GM12878 (cell line): Measurements from ENCODE around the gene LCLAT1.

Source experiments
- ATF3 ChIP-seq: IDR thresholded peaks from 2 replicates; pipeline ENCODE4 v1.6.1; 2011; ENCODE audit warnings: low read depth, mild to moderate bottlenecking, low read length, moderate library complexity, borderline replicate concordance; ENCODE audit errors: extremely low read depth
- BACH1 ChIP-seq: fragments of 450-650 bp; IDR thresholded peaks from 2 replicates; pipeline ENCODE4 v1.6.1; 2017; ENCODE audit warnings: mild to moderate bottlenecking, borderline replicate concordance
- BCL3 ChIP-seq: IDR thresholded peaks from 2 replicates; pipeline ENCODE4 v1.6.1; 2011; ENCODE audit warnings: borderline replicate concordance, low read depth, mild to moderate bottlenecking, moderate library complexity, low read length; ENCODE audit not compliant: insufficient read depth, poor library complexity, severe bottlenecking
- CTCF ChIP-seq, 3 experiments: IDR thresholded peaks in 2 of 3; conservative IDR thresholded peaks in 1 of 3; 2 replicates each; pipeline ENCODE4 v1.5.1; 2011; ENCODE audit warnings: low read depth in 3 of 3, low read length in 3 of 3, mild to moderate bottlenecking in 3 of 3, control low read depth in 2 of 3, moderate library complexity in 2 of 3, inconsistent platforms in 1 of 3, mixed read lengths in 1 of 3; ENCODE audit not compliant: control insufficient read depth in 2 of 3, insufficient read depth in 1 of 3; ENCODE audit errors: extremely low read depth in 1 of 3
- NFYB ChIP-seq: IDR thresholded peaks from 2 replicates; pipeline ENCODE4 v1.6.1; 2011; ENCODE audit warnings: low read depth, mild to moderate bottlenecking, low read length, improper control_type of control experiment, moderate library complexity; ENCODE audit not compliant: insufficient read depth
- POLR2A ChIP-seq: IDR thresholded peaks from 2 replicates; pipeline ENCODE4 v1.6.1; 2011; ENCODE audit warnings: low read depth, mild to moderate bottlenecking, low read length
- RAD21 ChIP-seq: IDR thresholded peaks from 2 replicates; pipeline ENCODE4 v1.6.1; 2011; ENCODE audit warnings: mild to moderate bottlenecking, low read depth, low read length, moderate library complexity; ENCODE audit not compliant: insufficient read depth
- RB1 ChIP-seq: fragments of 450-650 bp; formaldehyde crosslinking; IDR thresholded peaks from 2 replicates; pipeline ENCODE4 v1.6.1; 2017; ENCODE audit warnings: mild to moderate bottlenecking, borderline replicate concordance
- SREBF2 ChIP-seq: IDR thresholded peaks from 2 replicates; pipeline ENCODE4 v1.6.1; 2012; ENCODE audit warnings: mild to moderate bottlenecking, low read length
- SUZ12 ChIP-seq: fragments of 200-600 bp; sonication (generic); IDR thresholded peaks from one replicate; pipeline ENCODE4 v1.6.1; 2018; ENCODE audit warnings: antibody characterized with exemption, mild to moderate bottlenecking; ENCODE audit not compliant: unreplicated experiment
- ZNF217 ChIP-seq: fragments of 450-650 bp; IDR thresholded peaks from 2 replicates; pipeline ENCODE4 v1.6.1; 2017; ENCODE audit warnings: antibody characterized with exemption, mild to moderate bottlenecking
- TF ChIP-seq, protein P1 (sequence below): fragments of 450-650 bp; IDR thresholded peaks from 2 replicates; pipeline ENCODE4 v1.6.1; 2017; ENCODE audit warnings: low read depth, mild to moderate bottlenecking, moderate library complexity
- TF ChIP-seq, protein P2 (sequence below): IDR thresholded peaks from 2 replicates; pipeline ENCODE4 v1.6.1; 2012; ENCODE audit warnings: mild to moderate bottlenecking, low read depth, low read length

GRCh38 chr2:30690126-30690561 is 243.1 kb downstream of the LCLAT1 start:
- TF ChIP-seq CTCF (IDR thresholded peaks at IDR 0.05 in 2 of 3, conservative IDR thresholded peaks at IDR 0.05 in 1 of 3; ENCODE audit: control insufficient read depth in 2 of 3, extremely low read depth in 1 of 3, insufficient read depth in 1 of 3, low read depth in 3 of 3, low read length in 3 of 3) (no peak), RAD21 (no peak), ZNF217 (no peak), SREBF2 (no peak), BACH1 (no peak), POLR2A (no peak), ATF3 (no peak), RB1 (no peak), NFYB (no peak), BCL3 (no peak), SUZ12 (no peak)
- TF ChIP-seq, protein P1, sequence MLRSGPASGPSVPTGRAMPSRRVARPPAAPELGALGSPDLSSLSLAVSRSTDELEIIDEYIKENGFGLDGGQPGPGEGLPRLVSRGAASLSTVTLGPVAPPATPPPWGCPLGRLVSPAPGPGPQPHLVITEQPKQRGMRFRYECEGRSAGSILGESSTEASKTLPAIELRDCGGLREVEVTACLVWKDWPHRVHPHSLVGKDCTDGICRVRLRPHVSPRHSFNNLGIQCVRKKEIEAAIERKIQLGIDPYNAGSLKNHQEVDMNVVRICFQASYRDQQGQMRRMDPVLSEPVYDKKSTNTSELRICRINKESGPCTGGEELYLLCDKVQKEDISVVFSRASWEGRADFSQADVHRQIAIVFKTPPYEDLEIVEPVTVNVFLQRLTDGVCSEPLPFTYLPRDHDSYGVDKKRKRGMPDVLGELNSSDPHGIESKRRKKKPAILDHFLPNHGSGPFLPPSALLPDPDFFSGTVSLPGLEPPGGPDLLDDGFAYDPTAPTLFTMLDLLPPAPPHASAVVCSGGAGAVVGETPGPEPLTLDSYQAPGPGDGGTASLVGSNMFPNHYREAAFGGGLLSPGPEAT: no peak
- TF ChIP-seq, protein P2, sequence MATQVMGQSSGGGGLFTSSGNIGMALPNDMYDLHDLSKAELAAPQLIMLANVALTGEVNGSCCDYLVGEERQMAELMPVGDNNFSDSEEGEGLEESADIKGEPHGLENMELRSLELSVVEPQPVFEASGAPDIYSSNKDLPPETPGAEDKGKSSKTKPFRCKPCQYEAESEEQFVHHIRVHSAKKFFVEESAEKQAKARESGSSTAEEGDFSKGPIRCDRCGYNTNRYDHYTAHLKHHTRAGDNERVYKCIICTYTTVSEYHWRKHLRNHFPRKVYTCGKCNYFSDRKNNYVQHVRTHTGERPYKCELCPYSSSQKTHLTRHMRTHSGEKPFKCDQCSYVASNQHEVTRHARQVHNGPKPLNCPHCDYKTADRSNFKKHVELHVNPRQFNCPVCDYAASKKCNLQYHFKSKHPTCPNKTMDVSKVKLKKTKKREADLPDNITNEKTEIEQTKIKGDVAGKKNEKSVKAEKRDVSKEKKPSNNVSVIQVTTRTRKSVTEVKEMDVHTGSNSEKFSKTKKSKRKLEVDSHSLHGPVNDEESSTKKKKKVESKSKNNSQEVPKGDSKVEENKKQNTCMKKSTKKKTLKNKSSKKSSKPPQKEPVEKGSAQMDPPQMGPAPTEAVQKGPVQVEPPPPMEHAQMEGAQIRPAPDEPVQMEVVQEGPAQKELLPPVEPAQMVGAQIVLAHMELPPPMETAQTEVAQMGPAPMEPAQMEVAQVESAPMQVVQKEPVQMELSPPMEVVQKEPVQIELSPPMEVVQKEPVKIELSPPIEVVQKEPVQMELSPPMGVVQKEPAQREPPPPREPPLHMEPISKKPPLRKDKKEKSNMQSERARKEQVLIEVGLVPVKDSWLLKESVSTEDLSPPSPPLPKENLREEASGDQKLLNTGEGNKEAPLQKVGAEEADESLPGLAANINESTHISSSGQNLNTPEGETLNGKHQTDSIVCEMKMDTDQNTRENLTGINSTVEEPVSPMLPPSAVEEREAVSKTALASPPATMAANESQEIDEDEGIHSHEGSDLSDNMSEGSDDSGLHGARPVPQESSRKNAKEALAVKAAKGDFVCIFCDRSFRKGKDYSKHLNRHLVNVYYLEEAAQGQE: no peak
